B cell (primary cell): ENCODE results near the gene MEX3A. TPM values are rescaled to one million over a fixed set of nuclear protein-coding genes. Genes with fewer than 3 reads are reported as not detected.
A peak's percentile ranks its signal among the peaks of the same experiment; 100 is the strongest.

Source experiments
- ATAC-seq: fragments of 200-7000 bp; cut with Tn5 transposase; one replicate; pipeline ENCODE4 v1.10.0; 2021; ENCODE audit warnings: low read depth, mild to moderate bottlenecking, moderate number of reproducible peaks, moderate library complexity
- CTCF ChIA-PET: fragments of 350-600 bp; sonication (Branson Sonifier 250); formaldehyde crosslinking; loops from one replicate; lab custom pipeline; 2021; ENCODE audit warnings: antibody characterized with exemption, inconsistent platforms; lab: Charles Lee
- POLR2A ChIA-PET: fragments of 350-600 bp; sonication (Branson Sonifier 250); formaldehyde crosslinking; loops from one replicate; lab custom pipeline; 2021; ENCODE audit warnings: antibody characterized with exemption; lab: Charles Lee
- DNase-seq: peaks from one replicate; pipeline ENCODE4 v3.0.0; 2013
- H2AFZ ChIP-seq: 2 replicates; pipeline ENCODE4 v1.6.1; 2012; ENCODE audit warnings: mild to moderate bottlenecking, low read depth, low read length; ENCODE audit not compliant: insufficient read depth, poor library complexity, severe bottlenecking
- H3K27ac ChIP-seq, 2 donors: 1 replicate in 1 of 2; 2 replicates in 1 of 2; pipeline ENCODE4 v1.5.1; 2012 to 2013; ENCODE audit warnings: low read length in 2 of 2, mild to moderate bottlenecking in 2 of 2, moderate library complexity in 1 of 2
- H3K27me3 ChIP-seq, 4 experiments: fragments of 200-600 bp in 1 of 4; sonication (generic) in 1 of 4; replicated peaks in 1 of 4; 1 replicate in 2 of 4; 2 replicates in 2 of 4; pipeline versions ENCODE4 v1.6.1 to v1.7.0; 2013 to 2016; ENCODE audit warnings: low read length in 3 of 4, mild to moderate bottlenecking in 2 of 4, mixed read lengths in 1 of 4, moderate library complexity in 1 of 4; ENCODE audit not compliant: insufficient read depth in 4 of 4, control insufficient read depth in 3 of 4; ENCODE audit errors: control extremely low read depth in 1 of 4
- H3K36me3 ChIP-seq, 2 experiments: replicated peaks in 1 of 2; 1 replicate in 1 of 2; 2 replicates in 1 of 2; pipeline versions ENCODE4 v1.6.1 to v1.7.1; 2013; ENCODE audit warnings: low read length in 1 of 2; ENCODE audit not compliant: insufficient read depth in 2 of 2, control insufficient read depth in 1 of 2; ENCODE audit errors: control extremely low read depth in 1 of 2, extremely low read depth in 1 of 2
- H3K4me1 ChIP-seq, 2 donors: fragments of 200-600 bp in 1 of 2; sonication (generic) in 1 of 2; 1 replicate in 1 of 2; 2 replicates in 1 of 2; pipeline versions ENCODE4 v1.5.1 to v1.6.1; 2013 to 2017; ENCODE audit warnings: low read length in 2 of 2; ENCODE audit not compliant: control insufficient read depth in 2 of 2, insufficient read depth in 2 of 2
- H3K4me2 ChIP-seq: replicated peaks from 2 replicates; pipeline ENCODE3; 2012; ENCODE audit warnings: mild to moderate bottlenecking, low read depth, low read length; ENCODE audit not compliant: poor library complexity, severe bottlenecking
- H3K4me3 ChIP-seq, 5 experiments: fragments of 200-600 bp in 1 of 5; sonication (generic) in 1 of 5; 1 replicate in 3 of 5; 2 replicates in 2 of 5; pipeline versions ENCODE4 v1.5.1 to v1.7.0; 2011 to 2016; ENCODE audit warnings: low read length in 4 of 5, mild to moderate bottlenecking in 4 of 5, low read depth in 2 of 5, control low read depth in 1 of 5, moderate library complexity in 1 of 5; ENCODE audit not compliant: insufficient read depth in 1 of 5; ENCODE audit errors: control extremely low read depth in 1 of 5, extremely low read depth in 1 of 5
- H3K79me2 ChIP-seq: fragments of 200-600 bp; sonication (generic); one replicate; pipeline ENCODE4 v1.6.0; 2016; ENCODE audit warnings: low read length; ENCODE audit not compliant: control insufficient read depth, insufficient read depth
- H3K9ac ChIP-seq: fragments of 200-600 bp; sonication (generic); 2 replicates; pipeline ENCODE4 v1.6.1; 2017; ENCODE audit warnings: mild to moderate bottlenecking, low read length, moderate library complexity
- H3K9me3 ChIP-seq, 3 donors: one replicate each; pipeline versions ENCODE4 v1.6.1 to v1.7.1; 2013; ENCODE audit warnings: low read length in 2 of 3; ENCODE audit not compliant: control insufficient read depth in 2 of 3, insufficient read depth in 1 of 3; ENCODE audit errors: control extremely low read depth in 1 of 3
- H4K20me1 ChIP-seq: 2 replicates; pipeline ENCODE4 v1.6.0; 2012; ENCODE audit warnings: mild to moderate bottlenecking, low read length; ENCODE audit not compliant: insufficient read depth, control insufficient read depth, poor library complexity, severe bottlenecking
- H3K27ac Mint-ChIP-seq: one replicate; pipeline ENCODE4 v1.8.0; 2021; ENCODE audit warnings: mixed read lengths
- H3K27me3 Mint-ChIP-seq: one replicate; pipeline ENCODE4 v1.8.0; 2021; ENCODE audit warnings: mixed read lengths
- H3K4me1 Mint-ChIP-seq: one replicate; pipeline ENCODE4 v1.8.0; 2021; ENCODE audit warnings: mixed read lengths
- H3K4me3 Mint-ChIP-seq: one replicate; pipeline ENCODE4 v1.8.0; 2021; ENCODE audit warnings: mixed read lengths
- H3K9me3 Mint-ChIP-seq: one replicate; pipeline ENCODE4 v1.8.0; 2022; ENCODE audit warnings: mixed read lengths; ENCODE audit not compliant: insufficient read depth
- EZH2 ChIP-seq: IDR thresholded peaks from 2 replicates; pipeline ENCODE4 v1.6.1; 2012; ENCODE audit warnings: borderline replicate concordance, low read depth, mild to moderate bottlenecking, moderate library complexity, low read length; ENCODE audit not compliant: insufficient read depth, poor library complexity, severe bottlenecking
- WGBS: methylation state at CpG from one replicate; pipeline ENCODE4 v1.1.5; 2013; ENCODE audit warnings: missing lambda C conversion rate; ENCODE audit not compliant: insufficient coverage; 5-methylcytosine and 5-hydroxymethylcytosine counted together
- intact Hi-C: fragments of 100-400 bp; cut with micrococcal nuclease; formaldehyde crosslinking; loops from one replicate; pipeline ENCODE4 v1.10.0; 2022
- polyA plus RNA-seq: library from polyadenylated mRNA; depleted of rRNA; stranded (reverse); fragments of >200 nt; gene quantifications from 2 replicates; pipeline ENCODE4 v1.2.3, GENCODE V29; 2012
- total RNA-seq, 2 donors: library from RNA; stranded (reverse); fragments of 120-200 nt in 1 of 2; gene quantifications; 1 replicate in 1 of 2; 2 replicates in 1 of 2; pipeline versions ENCODE4 v1.2.3 to v1.2.4, GENCODE V29; 2013 to 2022
- TF ChIP-seq, protein P1 (sequence below): fragments of 200-600 bp; IDR thresholded peaks from one replicate; pipeline ENCODE4 v1.8.0; 2022; ENCODE audit warnings: antibody characterized with exemption, mild to moderate bottlenecking

The MEX3A gene
- total and polyA plus RNA-seq, 2 donors (not counting 1 experiment from before 2014, with no cell fraction given): 0.27 to 1.1 TPM

DNA sequence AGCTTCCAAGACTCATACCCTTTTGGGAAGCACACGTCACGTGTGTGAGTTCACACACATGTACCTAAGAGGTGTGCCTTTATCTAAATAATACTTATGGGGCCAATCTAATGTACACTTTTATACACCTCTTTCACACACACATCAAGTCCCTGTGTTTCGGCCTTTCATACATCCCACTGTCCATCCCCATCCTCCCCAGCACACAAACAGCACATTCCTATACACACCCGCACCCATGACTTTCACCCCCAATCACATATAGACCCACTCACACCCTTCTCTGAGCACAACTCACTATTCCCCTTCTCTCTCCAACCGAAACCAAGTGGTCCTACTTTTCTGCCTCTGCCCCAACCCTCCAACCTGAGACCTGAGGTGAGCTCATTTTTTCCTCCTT is 3.5 kb downstream of the MEX3A start:
- no peak for ATAC-seq
- H4K20me1 ChIP-seq: no peaks in the 10 kb centered on the region
- peaks cover 0 to 20% (median 8%) of the 10 kb centered on the region in 4 experiments for H3K27me3 ChIP-seq
- Mint-ChIP-seq H3K9me3 (no peaks in the 10 kb centered on the region), H3K4me3 (no peak overlapping the region), H3K27me3 (peaks cover 2% of the 10 kb centered on the region), H3K4me1 (peaks cover 40% of the 10 kb centered on the region), H3K27ac (no peak overlapping the region)
- H3K4me1 ChIP-seq: peaks cover 22 to 41% of the 10 kb centered on the region in 2 donors
- H3K9me3 ChIP-seq: peaks cover 0 to 4% (median 0%) of the 10 kb centered on the region in 3 donors
- intact Hi-C loops: no loop called here
- no peak overlapping the region for H2AFZ ChIP-seq
- CTCF ChIA-PET: interaction anchor here (0.6 to 1.7 kb wide), 2 partner anchors 12 to 746 kb away, joined by 4 read pairs; no protein-coding TSS in a partner anchor
- H3K9ac ChIP-seq: no peak overlapping the region
- POLR2A ChIA-PET: no interaction called here
- H3K79me2 ChIP-seq: no peaks in the 10 kb centered on the region
- 96% methylated on average over 2 of the region's 5 CpGs for WGBS
- DNase-seq: no peak
- H3K27ac ChIP-seq: no peak overlapping the region
- TF ChIP-seq EZH2: no peak
- no peaks in the 10 kb centered on the region for H3K36me3 ChIP-seq
- H3K4me3 ChIP-seq: no peak overlapping the region
- H3K4me2 ChIP-seq: no peak overlapping the region

DNA sequence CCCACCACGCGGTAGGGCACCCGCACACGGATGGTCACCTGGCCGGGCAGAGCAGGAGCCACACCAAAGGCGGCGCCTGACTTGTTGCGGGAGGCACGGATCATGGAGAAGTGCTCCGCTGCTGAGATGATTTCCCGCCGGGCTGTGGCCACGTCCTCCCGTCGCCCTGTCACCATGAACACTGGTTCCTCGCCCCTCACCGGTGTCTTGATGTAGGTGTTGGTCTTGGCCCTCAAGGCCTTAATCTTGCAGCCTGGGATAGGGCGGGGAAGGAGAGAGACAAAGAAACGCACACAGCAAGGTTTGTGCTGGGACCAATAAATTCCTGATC is 4.9 kb downstream of the MEX3A start:
- ChIA-PET POLR2A (no interaction called here), CTCF (no interaction called here)
- WGBS: 98% methylated on average over 18 of the region's 19 CpGs
- peak overlapping the region; percentile 3 for H3K27ac Mint-ChIP-seq
- H3K4me2 ChIP-seq: no peak overlapping the region
- peaks cover 0 to 4% (median 0%) of the 10 kb centered on the region in 3 donors for H3K9me3 ChIP-seq
- no peak overlapping the region for H2AFZ ChIP-seq
- H3K9ac ChIP-seq: no peak overlapping the region
- TF ChIP-seq EZH2: no peak
- TF ChIP-seq, protein P1, sequence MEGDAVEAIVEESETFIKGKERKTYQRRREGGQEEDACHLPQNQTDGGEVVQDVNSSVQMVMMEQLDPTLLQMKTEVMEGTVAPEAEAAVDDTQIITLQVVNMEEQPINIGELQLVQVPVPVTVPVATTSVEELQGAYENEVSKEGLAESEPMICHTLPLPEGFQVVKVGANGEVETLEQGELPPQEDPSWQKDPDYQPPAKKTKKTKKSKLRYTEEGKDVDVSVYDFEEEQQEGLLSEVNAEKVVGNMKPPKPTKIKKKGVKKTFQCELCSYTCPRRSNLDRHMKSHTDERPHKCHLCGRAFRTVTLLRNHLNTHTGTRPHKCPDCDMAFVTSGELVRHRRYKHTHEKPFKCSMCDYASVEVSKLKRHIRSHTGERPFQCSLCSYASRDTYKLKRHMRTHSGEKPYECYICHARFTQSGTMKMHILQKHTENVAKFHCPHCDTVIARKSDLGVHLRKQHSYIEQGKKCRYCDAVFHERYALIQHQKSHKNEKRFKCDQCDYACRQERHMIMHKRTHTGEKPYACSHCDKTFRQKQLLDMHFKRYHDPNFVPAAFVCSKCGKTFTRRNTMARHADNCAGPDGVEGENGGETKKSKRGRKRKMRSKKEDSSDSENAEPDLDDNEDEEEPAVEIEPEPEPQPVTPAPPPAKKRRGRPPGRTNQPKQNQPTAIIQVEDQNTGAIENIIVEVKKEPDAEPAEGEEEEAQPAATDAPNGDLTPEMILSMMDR: no peak
- intact Hi-C loops: no loop called here
- H4K20me1 ChIP-seq: no peaks in the 10 kb centered on the region
- H3K79me2 ChIP-seq: no peaks in the 10 kb centered on the region
- no peaks in the 10 kb centered on the region for H3K36me3 ChIP-seq
- H3K27me3 ChIP-seq: peaks cover 0 to 11% (median 4%) of the 10 kb centered on the region in 4 experiments
- H3K27ac ChIP-seq: no peak overlapping the region
- peaks cover 33% of the 10 kb centered on the region for H3K4me1 Mint-ChIP-seq
- no peak for DNase-seq
- H3K4me3 ChIP-seq: no peak overlapping the region
- no peaks in the 10 kb centered on the region for H3K9me3 Mint-ChIP-seq
- H3K4me3 Mint-ChIP-seq: peak overlapping the region; percentile 89
- ATAC-seq: no peak
- no peaks in the 10 kb centered on the region for H3K27me3 Mint-ChIP-seq
- peaks cover 16 to 34% of the 10 kb centered on the region in 2 donors for H3K4me1 ChIP-seq
